GM19324 (cell line): ENCODE measurements around the gene ARHGAP44.

ENCODE experiments used
- ATAC-seq: cut with Tn5 transposase; IDR thresholded peaks from one replicate; pipeline ENCODE4 v1.9.1; 2021; ENCODE audit warnings: mild to moderate bottlenecking, moderate library complexity; ENCODE audit not compliant: unreplicated experiment, low FRiP score

ARHGAP44 gene

DNA sequence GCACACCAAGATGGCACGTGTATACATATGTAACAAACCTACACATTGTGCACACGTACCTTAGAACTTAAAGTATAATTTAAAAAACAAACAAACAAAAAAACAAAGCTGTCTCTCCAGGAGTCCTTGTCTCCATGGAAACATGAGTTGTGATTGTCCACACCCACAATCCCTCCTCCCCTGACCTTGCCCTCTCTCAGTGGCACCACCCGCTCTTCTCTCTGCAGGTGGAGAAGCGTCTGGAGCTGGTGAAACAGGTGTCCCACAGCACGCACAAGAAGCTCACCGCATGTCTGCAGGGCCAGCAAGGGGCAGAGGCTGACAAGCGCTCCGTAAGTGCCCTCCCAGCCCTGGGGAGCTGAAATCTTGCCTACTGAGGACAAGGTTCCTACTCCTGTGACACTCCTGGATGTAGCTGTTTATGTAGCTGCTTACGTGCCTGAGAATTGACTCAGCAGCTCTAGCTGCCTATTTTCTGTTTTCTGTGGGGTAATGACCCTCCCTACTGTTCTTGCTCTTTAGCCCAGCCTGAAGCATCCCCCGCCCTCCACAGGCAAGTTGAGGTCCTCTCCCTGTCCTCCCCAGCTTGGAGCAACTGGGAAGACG is 107.0 kb downstream of the ARHGAP44 start:
- ATAC-seq, result no peak

DNA sequence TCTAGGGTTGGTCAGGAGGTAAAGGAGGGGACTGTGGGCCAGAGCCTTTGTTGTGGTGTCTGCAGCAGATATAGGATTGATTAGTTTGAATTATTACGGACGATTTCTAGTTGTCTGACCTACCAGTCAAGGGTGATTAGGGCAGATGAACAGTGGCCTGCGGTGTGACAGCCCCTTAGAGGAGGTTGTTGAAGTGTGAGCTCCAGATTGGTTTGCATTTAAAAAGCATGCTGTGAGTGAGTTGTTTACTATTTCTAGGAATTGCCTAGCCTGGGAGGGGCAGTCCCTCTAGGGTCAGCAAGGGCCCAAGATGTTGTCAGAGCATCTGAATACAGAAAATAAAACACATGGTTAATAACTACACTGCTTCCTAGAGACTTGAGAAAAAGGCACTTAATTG is 108.8 kb downstream of the ARHGAP44 start:
- no peak for ATAC-seq

DNA sequence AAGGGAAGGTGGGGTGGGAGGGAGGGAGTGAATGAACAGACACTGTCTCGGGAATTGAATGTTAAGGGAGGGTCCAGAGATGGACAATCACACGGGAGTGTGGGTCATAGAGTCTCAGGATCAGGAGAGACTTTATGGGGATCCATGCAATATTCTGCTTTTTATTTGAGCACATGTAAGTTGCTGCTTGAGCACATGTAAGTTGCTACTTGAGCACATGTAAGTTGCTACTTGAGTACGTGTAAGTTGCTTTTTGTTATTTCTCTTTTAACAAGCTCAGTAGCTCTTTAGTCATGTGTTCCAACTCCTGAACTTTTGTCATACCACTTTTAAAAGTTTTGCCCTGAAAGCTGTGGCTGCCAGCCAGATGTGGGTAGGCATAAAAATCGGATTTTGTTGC is 110.3 kb downstream of the ARHGAP44 start:
- no peak for ATAC-seq

DNA sequence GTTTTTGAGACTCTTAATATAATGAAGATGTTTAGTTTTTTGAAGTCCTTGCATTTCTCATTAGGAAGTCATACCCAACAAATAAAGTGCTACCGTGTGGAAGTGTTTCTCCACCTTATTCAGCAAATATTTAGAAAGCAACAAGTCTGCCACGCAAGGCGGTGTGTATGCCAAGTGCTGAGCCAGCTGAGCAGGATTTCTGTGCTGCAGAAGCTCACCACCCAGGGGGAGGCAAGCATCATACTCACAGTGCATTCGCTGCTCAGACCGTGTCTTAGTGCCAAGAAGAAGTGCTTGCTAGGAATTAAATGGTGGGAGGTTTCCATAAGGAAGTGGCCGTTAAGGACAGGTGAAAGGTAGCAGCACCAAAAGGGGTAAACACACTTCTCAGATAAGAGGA is 111.2 kb downstream of the ARHGAP44 start:
- ATAC-seq, result no peak

DNA sequence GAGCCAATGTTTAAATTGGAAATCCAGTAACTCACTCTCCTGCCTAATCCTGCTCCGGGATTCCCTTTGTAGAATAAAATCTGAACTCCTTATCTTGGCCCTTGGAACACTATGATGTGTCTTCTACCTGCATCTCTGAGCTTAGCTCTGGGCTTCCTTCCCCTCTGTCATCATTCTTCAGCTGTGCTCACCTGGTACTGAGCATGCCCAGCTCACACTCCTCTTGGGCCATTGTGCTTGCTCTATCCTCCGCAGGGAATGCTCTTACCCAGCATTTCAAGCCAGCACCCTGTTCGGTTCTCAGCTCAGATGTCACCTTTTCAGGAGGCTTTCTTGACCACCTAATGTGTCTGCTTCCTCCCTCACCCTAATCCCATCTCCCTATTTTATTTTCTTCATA is 112.7 kb downstream of the ARHGAP44 start:
- no peak for ATAC-seq

DNA sequence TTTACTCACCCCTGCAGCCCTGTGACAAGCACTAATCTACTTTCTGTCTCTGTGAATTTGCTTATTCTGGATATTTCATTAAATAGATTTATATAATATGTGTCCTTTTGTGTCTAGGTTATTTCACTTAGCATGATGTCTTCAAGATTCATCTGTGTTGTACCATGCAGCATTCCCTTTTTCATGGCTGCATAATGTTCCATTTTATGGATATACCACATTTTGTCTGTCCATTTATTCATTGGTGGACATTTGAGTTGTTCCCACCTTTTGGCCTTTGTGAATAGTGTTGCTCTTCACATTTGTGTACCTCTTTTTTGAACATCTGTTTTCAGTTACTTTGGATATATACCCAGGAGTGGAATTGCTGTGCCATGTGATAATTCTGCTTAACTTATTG is 118.2 kb downstream of the ARHGAP44 start:
- ATAC-seq, result no peak

DNA sequence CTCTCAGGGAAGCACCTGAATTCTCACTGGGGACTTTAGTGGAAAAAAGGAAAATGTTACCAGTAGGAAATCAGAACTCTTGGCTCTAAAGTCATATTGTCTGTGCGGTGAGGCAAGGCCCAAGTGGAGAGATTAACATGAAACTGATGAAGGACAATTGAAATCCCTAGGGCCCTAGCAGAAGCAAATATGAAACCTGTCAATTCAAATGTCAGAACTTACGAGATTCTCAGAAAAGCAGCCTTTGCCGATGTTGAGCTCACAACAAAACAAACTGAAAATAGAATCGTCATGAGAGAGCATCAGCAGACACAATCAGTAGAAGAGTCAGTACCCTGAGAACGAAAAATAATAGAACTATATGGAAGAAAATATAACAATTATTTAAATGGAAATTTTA is 119.7 kb downstream of the ARHGAP44 start:
- no peak for ATAC-seq

DNA sequence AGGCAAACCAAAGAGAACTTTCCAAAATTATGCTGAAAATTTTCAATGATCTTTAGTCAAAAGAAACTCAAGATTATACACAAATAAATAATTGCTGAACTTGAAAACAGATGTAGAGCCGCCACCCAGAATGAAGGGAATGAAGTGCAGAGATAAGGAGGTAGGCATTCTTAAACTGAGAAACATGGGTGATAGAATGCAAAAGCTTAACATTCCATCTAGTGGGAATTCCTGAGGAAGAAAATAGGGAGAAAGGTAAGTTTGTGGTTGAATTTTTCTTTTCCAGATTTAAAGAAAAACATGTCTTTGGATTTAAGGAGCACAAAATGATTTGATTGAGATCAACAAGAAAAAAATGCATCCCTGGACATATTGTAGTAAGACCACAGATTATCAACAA is 120.2 kb downstream of the ARHGAP44 start:
- ATAC-seq, result no peak

DNA sequence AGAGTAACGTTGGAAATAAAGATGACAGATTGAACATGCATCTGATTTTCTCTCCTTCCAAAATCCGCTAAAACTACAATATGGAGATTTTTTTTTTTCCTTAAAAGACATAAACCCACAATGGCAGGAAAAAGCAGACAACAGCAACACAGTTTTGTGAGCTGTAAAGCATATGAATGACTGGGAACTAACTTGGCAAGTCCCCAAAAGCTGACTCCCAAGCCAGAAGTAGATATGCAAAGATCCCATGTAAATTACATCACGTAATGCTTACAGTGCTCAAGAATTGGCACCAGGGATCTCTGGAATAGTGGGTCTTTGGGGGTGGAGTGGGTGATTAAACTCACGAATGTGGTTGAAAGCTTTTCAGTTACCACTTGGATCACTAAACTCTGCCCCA is 121.9 kb downstream of the ARHGAP44 start:
- ATAC-seq, result no peak

DNA sequence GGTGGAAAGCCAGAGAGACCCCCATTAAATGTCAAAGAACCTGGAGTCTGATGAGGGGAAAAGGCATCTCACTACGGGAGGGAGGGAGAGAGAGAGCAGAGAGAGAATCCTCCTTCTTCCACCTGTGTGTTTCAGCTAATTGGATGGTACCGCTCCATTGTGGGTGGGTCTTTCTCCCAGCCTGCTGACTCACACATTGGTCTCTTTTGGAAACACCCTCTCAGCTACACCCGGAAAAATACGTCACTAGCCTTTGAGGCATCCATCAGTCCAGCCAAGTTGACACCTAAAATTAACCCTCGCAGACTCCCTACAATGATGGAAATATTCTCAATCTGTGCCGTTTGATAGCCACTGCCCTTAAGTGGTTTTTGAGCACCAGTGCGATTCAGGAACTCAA is 128.1 kb downstream of the ARHGAP44 start:
- no peak for ATAC-seq

DNA sequence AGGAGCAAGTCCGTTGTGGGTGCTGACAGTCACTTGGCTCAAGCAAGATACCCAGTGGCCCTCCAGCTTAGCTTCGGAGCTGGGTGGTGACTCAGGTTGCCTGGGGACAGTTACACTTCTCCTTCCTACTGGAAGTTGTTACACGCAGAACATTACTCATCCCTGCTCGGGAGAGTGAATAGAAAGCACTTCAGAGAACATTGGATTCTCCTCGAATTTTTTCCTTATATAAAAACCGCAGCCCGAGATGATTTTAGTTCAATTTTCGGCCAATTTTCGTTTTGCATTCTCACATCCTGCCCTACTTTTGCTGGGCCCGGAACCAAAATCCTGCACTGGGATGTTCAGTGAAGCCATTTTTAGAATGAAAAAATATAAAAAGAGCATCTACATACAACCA is 128.8 kb downstream of the ARHGAP44 start:
- no peak for ATAC-seq

DNA sequence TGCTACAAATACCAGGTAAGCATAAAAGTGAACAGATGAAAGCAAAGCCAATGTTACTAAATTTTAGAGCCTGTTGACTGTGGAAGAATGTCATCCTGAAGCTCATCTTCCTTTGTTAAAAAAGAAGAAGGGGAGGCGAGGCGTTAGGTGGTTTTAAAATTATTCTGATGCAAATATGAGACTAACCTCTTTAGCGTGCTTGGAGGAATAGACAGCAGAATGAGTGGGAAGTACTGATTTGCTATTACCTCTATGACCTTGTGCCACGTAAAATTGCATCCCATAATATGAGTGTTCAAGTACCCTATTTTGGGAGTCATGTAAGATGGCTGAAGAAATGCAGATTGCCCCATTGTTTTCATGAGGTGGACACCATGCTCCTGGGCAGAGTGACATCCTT is 132.8 kb downstream of the ARHGAP44 start:
- no peak for ATAC-seq

DNA sequence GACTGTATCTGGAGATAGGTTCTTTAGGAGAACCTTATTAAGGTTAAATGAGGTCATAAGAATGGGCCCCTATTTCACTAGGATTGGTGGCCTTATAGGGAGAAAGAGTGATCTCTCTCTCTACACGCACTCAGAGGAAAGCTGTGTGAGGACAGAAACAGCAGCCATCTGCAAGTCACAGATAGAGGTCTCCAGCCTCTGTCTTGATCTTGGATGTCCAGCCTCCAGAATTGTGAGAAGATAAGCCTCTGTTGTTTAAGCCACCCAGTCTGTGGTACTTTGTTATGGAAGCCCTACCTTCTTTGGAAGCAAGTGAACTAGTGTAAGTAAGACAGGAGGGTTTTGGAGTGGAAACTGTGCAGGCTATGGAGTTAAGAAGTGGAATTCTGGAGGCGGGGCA is 135.3 kb downstream of the ARHGAP44 start:
- no peak for ATAC-seq

DNA sequence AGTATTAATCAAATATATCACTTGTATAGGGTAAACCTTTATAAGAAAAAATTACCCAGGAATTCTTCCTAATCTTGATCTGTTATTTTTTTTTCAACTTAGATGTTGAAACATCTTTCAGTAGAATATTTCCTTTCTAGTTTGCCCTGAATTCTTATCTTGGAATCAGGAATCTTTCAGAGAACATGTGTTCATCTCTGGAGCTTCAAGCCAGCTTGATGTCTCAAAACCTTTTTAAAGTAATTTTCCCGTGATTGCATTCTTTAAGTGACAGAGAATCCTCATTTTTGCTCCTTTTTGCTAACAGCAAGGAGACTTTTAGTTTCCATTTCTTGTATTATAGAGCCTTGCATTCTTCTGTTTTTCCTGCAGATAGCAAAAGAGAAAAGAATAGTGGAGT is 137.7 kb downstream of the ARHGAP44 start:
- ATAC-seq, result no peak

DNA sequence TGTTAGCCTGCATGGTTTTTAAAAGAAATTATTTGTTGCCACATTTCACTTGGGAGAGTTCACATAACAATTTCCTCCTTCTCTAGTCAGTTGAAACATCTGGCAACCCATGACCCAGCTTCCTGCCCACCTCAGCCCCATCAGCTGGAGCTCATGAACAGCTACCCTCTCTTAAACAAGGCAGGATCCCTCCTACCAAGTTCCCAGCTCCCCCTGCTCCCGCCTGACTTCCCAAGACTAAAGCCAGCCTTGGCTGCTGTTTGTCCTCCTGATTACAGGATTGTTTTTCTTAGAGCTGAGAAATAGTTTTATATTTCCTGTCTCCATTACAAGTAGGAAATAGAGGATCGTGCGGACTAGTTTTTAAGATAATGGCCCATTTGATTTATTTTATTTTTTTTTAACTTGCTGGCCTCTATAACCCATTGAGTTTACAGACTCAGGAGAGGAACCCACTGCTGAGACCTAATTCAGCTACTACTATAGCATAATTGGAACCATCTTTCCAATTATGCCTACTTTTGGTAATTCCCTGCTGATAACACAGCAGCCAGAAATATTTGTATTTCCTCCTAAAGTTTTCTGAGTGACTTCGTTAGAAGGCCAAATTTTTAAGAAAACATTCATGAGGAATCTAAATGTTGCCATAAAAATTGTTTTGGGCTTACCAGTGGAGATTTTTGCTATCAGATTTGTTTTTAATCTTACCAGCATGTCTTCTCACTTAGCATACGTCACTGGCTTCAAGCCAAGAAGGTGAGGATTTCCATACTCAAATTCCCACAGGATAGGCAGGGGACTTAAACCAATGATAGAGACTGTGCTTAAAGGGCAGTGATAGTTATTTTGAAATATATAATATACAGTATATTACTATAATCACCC is 138.5 kb downstream of the ARHGAP44 start:
- no peak for ATAC-seq

DNA sequence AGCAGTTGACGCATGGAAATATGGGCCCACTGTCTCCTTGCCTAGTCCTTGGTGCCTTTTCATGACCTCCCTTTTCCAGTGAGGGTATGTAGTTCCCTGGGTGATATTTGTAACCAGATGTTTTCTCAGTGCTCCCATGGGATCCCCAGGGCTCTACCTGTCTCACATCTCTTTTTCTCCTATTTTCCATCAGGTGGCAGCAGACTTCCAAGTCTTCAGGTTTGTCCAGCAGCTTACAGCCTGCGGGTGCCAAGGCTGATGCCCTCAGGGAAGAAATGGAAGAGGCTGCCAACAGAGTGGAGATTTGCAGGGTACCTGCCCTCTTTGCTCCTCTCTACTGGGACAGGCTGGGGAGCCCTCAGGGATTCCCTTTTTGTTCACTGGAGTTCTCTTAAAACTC is 139.4 kb downstream of the ARHGAP44 start:
- no peak for ATAC-seq

DNA sequence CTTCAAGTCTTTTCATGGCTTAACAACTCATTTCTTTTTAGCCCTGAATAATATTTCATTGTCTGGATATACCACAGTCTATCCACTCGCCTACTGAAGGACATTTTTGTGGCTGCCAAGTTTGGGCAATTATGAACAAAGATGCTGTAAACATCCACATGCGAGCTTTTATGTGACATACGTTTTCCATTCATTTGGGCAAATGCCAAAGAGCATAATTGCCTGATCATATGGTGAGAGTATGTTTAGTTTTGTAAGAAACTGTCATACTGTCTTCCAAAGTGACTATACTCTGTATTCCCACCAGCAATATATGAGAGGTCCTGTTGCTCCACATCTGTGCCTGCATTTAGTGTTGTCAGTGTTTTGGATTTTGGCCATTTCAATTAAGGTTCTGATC is 147.2 kb downstream of the ARHGAP44 start:
- ATAC-seq, result no peak

DNA sequence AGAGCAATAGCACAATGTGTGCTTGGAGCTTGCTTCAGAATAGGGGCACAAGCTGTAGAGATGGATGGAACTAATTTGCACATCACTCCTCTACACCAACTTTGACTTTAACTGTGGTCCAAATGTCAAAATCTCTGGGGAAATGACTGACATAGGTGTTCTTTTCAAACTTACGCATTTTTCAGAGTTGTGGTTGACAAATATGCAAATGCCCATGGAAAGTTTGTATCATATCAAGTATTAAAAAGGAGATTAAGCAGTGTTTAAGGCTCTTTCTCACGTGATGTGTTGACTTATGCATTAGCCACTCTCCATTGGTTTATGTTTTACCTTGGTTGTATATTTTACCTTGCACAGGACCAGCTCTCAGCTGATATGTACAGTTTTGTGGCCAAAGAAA is 151.4 kb downstream of the ARHGAP44 start:
- no peak for ATAC-seq

DNA sequence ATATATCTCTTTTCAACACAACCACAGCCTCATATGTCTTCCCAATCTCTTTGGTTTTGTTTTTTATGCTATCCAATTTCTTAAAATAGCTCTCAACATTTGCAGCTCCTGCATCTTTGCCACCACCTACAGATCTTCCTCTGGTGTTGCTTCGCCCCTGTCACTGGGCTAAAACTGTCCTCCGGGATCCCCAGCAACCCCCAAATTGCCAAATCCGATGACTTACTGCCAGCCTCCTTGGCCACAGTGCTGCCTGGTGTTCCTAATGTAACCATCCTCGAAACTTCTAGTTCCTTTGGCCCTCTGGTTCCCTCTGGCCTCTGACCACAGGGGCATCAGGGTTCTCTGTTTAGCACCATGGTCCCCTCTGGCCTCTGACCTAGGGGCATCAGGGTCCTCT is 157.7 kb downstream of the ARHGAP44 start:
- ATAC-seq, result no peak

DNA sequence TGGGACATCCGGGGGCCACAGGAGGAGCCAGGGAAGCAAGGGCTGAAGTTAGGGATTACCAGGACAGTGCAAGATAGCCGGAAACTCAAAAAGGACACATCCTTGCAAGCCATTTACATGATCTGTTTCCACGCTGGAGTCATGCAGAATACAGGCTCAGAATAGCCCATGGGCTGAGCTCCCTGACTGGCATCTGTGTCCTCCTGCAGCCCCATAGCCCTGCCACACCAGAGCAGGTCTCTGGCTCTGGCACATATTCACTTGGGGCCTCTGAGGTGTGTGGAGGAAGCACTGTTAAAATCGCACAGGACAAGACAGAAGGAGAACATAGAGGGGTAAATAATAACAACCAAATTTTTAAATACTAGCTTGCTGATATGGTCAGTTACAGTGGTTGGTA is 162.7 kb downstream of the ARHGAP44 start:
- no peak for ATAC-seq

DNA sequence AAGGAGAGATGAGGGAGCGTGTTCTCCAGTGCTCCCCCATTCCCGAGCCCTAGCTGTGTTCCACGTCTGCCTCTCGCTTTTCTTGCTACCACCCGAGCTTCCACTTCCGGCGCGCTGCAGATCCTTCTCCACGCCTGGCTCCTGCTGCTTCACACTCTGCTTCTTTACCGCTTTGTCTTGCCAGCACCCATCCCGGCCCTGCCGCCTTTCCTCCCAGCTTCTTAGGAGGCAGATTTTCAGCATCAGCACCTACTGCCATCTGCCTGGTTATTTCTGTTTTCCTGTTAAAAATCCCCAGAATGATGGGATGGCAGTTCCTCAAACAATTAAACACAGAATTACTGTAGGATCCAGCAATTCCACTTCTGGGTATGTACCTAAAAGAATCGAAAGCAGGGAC is 163.9 kb downstream of the ARHGAP44 start:
- no peak for ATAC-seq

DNA sequence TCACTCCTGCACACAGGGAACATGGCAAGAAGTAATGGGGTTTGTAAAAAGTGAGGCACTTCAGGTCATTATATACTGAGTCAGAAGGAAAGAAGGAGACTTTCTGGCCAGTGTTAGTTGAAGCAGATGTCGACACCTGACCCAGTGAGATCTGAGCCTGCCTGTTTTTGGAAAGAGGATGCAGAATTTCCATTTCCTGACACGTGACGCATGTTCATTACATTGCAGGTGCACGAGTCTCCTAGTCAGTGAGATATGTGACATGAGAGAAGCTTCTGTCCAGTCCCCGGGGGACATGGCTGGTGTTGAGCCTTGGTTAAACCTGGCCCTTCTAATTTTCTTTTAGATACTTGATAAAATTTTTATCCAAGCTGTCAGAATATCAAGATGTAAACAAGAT is 166.2 kb downstream of the ARHGAP44 start:
- no peak for ATAC-seq
